Smooth muscle cell (in vitro differentiated cells): ENCODE measurements around the gene SERPINB1. TPM values are rescaled to one million over a fixed set of nuclear protein-coding genes. Genes with fewer than 3 reads are reported as not detected.
"Not testable (repeated sequence)": the region's sequence is repeated elsewhere in the genome, so short reads cannot be mapped to it uniquely, and the experiment has no call there.

ENCODE experiments used
- DNase-seq: peaks from one replicate; lab custom pipeline; 2025; ENCODE audit not compliant: unreplicated experiment; lab: John Stamatoyannopoulos, UW
- H2AFZ ChIP-seq: fragments of 200-600 bp; sonication (generic); 2 replicates; pipeline ENCODE4 v1.6.0; 2016; ENCODE audit warnings: antibody characterized with exemption, low read depth, mild to moderate bottlenecking
- H3F3A ChIP-seq: fragments of 200-600 bp; sonication (generic); 2 replicates; pipeline ENCODE4 v1.6.0; 2017; ENCODE audit warnings: antibody characterized with exemption, low read depth
- H3K27ac ChIP-seq: fragments of 200-600 bp; sonication (generic); 2 replicates; pipeline ENCODE4 v1.5.1; 2016; ENCODE audit warnings: low read depth, mild to moderate bottlenecking
- H3K27me3 ChIP-seq: fragments of 200-600 bp; sonication (generic); 2 replicates; pipeline ENCODE4 v1.6.1; 2016; ENCODE audit warnings: low read depth, mild to moderate bottlenecking
- H3K36me3 ChIP-seq: fragments of 200-600 bp; sonication (generic); 2 replicates; pipeline ENCODE4 v1.5.1; 2016; ENCODE audit warnings: low read depth
- H3K4me1 ChIP-seq: fragments of 200-600 bp; sonication (generic); 2 replicates; pipeline ENCODE4 v1.5.1; 2016; ENCODE audit warnings: low read depth
- H3K4me2 ChIP-seq: fragments of 200-600 bp; sonication (generic); 2 replicates; pipeline ENCODE4 v1.6.0; 2016; ENCODE audit warnings: mild to moderate bottlenecking
- H3K4me3 ChIP-seq: fragments of 200-600 bp; sonication (generic); 2 replicates; pipeline ENCODE4 v1.5.1; 2016; ENCODE audit warnings: mild to moderate bottlenecking
- H3K79me2 ChIP-seq: fragments of 200-600 bp; sonication (generic); 2 replicates; pipeline ENCODE4 v1.6.0; 2016; ENCODE audit warnings: low read depth, mild to moderate bottlenecking
- H3K9ac ChIP-seq: fragments of 200-600 bp; sonication (generic); 2 replicates; pipeline ENCODE4 v1.6.0; 2016; ENCODE audit warnings: low read depth
- H3K9me3 ChIP-seq: fragments of 200-600 bp; sonication (generic); replicated peaks from 2 replicates; pipeline ENCODE4 v1.5.1; 2016; ENCODE audit warnings: low read depth
- H4K20me1 ChIP-seq: fragments of 200-600 bp; sonication (generic); 2 replicates; pipeline ENCODE4 v1.6.0; 2016; ENCODE audit warnings: low read depth
- WGBS: methylation state at CpG from one replicate; pipeline ENCODE4 v1.1.7; 2016; ENCODE audit warnings: low lambda C conversion rate; 5-methylcytosine and 5-hydroxymethylcytosine counted together
- polyA plus RNA-seq: library from polyadenylated mRNA; unstranded; fragments of >200 nt; fragmentation: Nextera tagmentation; extraction: Ambion mirVana; gene quantifications from 2 replicates; pipeline ENCODE4 v1.2.1, GENCODE V29; 2016
- total RNA-seq: library from RNA; depleted of rRNA; stranded (reverse); fragments of >200 nt; gene quantifications from 2 replicates; pipeline ENCODE4 v1.2.3, GENCODE V29; 2014
- TF ChIP-seq, protein P1 (sequence below): fragments of 200-600 bp; sonication (generic); IDR thresholded peaks from 2 replicates; pipeline ENCODE4 v1.5.1; 2017; ENCODE audit warnings: borderline replicate concordance, mild to moderate bottlenecking, antibody characterized with exemption; ENCODE audit not compliant: insufficient read depth, poor library complexity, severe bottlenecking

The SERPINB1 gene
- total and polyA plus RNA-seq, 2 experiments from 2014 or later, result 10.5 to 17.7 TPM

DNA sequence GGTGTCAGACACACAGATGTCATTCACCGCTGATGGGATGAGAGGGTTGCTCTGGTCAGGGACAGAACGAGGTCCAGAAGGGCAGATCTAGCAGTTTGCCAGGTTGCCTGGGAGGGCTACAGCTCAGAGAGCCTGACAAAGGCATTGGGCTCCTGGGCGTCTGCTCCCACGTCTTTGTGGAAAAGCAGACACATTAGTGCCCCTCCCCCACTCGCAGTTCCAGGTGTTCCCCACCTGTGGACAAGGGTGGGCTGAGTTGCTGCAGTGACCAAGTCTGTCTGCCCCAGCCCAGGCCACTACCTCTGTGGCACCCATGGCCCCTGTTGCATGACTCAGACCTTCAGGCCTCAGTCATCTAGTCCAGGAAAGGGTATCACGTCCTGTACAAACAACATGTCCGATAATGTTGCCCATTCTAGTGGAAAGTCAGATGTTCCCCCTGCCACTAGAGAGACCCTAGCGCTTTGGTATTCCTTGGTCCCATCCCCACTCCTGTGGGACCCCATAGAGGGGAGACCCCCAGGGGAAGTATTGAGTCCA is 39.1 kb downstream of the SERPINB1 start:
- H3K4me1 ChIP-seq, result no peaks in the 10 kb centered on the region
- no peaks in the 10 kb centered on the region for H3K27me3 ChIP-seq
- H3K9ac ChIP-seq, result no peak overlapping the region
- H3K4me3 ChIP-seq, result no peak overlapping the region
- H4K20me1 ChIP-seq, result no peaks in the 10 kb centered on the region
- no peaks in the 10 kb centered on the region for H3K79me2 ChIP-seq
- no peaks in the 10 kb centered on the region for H3F3A ChIP-seq
- H3K36me3 ChIP-seq, result no peaks in the 10 kb centered on the region
- TF ChIP-seq, protein P1, sequence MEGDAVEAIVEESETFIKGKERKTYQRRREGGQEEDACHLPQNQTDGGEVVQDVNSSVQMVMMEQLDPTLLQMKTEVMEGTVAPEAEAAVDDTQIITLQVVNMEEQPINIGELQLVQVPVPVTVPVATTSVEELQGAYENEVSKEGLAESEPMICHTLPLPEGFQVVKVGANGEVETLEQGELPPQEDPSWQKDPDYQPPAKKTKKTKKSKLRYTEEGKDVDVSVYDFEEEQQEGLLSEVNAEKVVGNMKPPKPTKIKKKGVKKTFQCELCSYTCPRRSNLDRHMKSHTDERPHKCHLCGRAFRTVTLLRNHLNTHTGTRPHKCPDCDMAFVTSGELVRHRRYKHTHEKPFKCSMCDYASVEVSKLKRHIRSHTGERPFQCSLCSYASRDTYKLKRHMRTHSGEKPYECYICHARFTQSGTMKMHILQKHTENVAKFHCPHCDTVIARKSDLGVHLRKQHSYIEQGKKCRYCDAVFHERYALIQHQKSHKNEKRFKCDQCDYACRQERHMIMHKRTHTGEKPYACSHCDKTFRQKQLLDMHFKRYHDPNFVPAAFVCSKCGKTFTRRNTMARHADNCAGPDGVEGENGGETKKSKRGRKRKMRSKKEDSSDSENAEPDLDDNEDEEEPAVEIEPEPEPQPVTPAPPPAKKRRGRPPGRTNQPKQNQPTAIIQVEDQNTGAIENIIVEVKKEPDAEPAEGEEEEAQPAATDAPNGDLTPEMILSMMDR, result no peak
- H2AFZ ChIP-seq, result no peak overlapping the region
- 94% methylated on average over 8 of the region's 8 CpGs for WGBS
- no peak overlapping the region for H3K27ac ChIP-seq
- no peak for DNase-seq
- H3K9me3 ChIP-seq, result no peaks in the 10 kb centered on the region
- H3K4me2 ChIP-seq, result no peak overlapping the region

DNA sequence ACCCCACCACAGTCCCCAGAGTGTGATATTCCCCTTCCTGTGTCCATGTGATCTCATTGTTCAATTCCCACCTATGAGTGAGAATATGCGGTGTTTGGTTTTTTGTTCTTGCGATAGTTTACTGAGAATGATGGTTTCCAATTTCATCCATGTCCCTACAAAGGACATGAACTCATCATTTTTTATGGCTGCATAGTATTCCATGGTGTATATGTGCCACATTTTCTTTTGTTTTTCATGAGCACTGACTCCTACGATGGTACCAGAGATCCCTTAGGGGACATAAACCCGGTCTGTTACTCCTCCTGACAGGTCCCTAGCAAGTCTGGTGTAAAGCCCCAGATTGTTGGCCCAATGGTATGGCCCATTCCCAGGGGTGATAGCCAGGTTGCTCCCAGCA is 40.0 kb downstream of the SERPINB1 start:
- H3K9me3 ChIP-seq, H3K27me3 ChIP-seq, H2AFZ ChIP-seq, H4K20me1 ChIP-seq, H3K9ac ChIP-seq, H3K4me3 ChIP-seq, DNase-seq, H3K4me2 ChIP-seq, H3K36me3 ChIP-seq, H3K4me1 ChIP-seq, H3K79me2 ChIP-seq, H3K27ac ChIP-seq, H3F3A ChIP-seq: not testable (repeated sequence)
- WGBS, result 100% methylated on average over 3 of the region's 4 CpGs

DNA sequence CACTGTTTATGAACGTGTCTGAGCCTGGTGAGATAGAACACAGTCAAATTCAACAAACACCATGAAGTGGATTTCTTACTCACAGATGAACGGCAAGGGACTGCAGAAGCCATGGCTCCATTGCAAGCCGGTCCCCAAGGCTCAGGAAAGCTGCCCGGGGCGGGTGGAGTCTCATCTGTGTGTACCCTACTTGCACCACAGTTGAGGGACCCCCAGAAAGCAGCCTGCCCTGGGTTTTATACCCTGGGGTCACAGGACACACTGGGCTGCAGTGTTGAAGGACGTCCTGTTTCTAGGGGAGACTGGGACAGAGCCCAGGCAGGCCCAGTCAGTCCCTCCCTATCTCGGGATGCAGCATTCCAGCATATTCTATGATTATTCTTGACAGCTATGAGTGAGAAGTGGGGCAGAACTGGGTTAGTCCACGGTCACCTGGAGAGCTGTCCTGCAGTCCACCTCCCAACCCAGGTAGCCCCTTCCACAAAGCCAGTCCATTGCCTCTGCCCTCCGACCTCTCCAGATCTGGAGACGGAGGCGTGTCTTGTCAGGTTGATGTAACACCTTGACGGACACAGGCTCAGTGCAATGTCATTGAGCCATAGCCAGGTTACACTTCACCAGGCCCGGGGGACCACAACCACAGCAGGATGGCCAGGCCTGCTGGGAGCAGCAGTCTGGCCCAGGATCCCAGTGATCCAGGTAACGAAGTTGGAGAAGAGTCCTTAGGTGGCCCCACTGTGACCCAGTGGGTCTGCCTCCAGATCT is 40.9 kb downstream of the SERPINB1 start:
- H3K27ac ChIP-seq, result peak overlapping the region; percentile 40
- WGBS, result 89% methylated on average over 14 of the region's 14 CpGs
- TF ChIP-seq, protein P1, result no peak

DNA sequence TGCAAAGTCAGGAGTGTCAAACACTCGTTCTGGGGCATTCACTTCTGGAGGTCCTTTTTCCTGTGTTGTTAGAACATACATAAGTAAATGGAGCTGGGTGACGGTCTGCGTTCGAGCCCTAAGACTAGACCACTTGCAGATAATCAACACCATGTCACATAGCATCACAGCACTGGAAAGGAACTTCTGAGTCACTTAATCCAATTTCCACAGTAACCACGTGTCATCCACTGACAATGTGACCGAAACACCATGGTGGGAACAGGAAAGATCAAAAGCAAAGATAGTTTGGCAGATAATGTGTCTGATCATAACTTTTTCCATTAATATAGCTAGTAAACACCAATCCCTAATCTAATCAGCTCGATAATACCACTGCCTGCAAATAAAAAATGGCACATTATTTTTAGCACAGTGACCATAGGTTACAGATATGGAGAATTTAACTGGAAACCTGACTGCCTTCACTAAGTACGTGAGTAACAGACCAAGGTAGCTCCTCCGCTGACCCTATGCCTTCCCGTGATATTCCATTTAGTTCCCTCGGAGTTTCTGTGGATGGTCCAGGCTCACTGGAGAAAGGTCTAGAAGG is 41.6 kb downstream of the SERPINB1 start:
- no peaks in the 10 kb centered on the region for H3K36me3 ChIP-seq
- no peaks in the 10 kb centered on the region for H4K20me1 ChIP-seq
- no peak overlapping the region for H3K9ac ChIP-seq
- H3K27ac ChIP-seq, result peak overlapping the region; percentile 40
- no peak for DNase-seq
- H3K27me3 ChIP-seq, result no peaks in the 10 kb centered on the region
- H3K79me2 ChIP-seq, result no peaks in the 10 kb centered on the region
- H3K4me1 ChIP-seq, result no peaks in the 10 kb centered on the region
- no peaks in the 10 kb centered on the region for H3K9me3 ChIP-seq
- TF ChIP-seq, protein P1, result no peak
- 47% methylated on average over 11 of the region's 11 CpGs for WGBS
- H3K4me3 ChIP-seq, result no peak overlapping the region
- no peak overlapping the region for H3K4me2 ChIP-seq
- no peak overlapping the region for H2AFZ ChIP-seq
- no peaks in the 10 kb centered on the region for H3F3A ChIP-seq

More for the DNA sequence above, 40.9 kb downstream of the SERPINB1 start:
- H3K4me2 ChIP-seq, result no peak overlapping the region
- no peaks in the 10 kb centered on the region for H3F3A ChIP-seq
- H3K36me3 ChIP-seq, result no peaks in the 10 kb centered on the region
- H3K4me1 ChIP-seq, result no peaks in the 10 kb centered on the region
- H4K20me1 ChIP-seq, result no peaks in the 10 kb centered on the region
- no peaks in the 10 kb centered on the region for H3K9me3 ChIP-seq
- no peak overlapping the region for H2AFZ ChIP-seq
- no peaks in the 10 kb centered on the region for H3K27me3 ChIP-seq
- DNase-seq, result no peak
- no peaks in the 10 kb centered on the region for H3K79me2 ChIP-seq
- no peak overlapping the region for H3K4me3 ChIP-seq
- no peak overlapping the region for H3K9ac ChIP-seq
